Hepatocyte (in vitro differentiated cells): ENCODE results near the gene SPATA9. TPM values are rescaled to one million over a fixed set of nuclear protein-coding genes. Genes with fewer than 3 reads are reported as not detected.

Experiments
- DNase-seq: peaks from one replicate; pipeline ENCODE4 v3.0.0-alpha.2; 2016; ENCODE audit warnings: low spot score
- H2AFZ ChIP-seq: fragments of 200-600 bp; sonication (generic); 2 replicates; pipeline ENCODE4 v1.6.0; 2016; ENCODE audit warnings: antibody characterized with exemption, mild to moderate bottlenecking
- H3K27ac ChIP-seq: fragments of 200-600 bp; sonication (generic); 2 replicates; pipeline ENCODE4 v1.5.1; 2016; ENCODE audit warnings: mild to moderate bottlenecking
- H3K27me3 ChIP-seq: fragments of 200-600 bp; sonication (generic); 2 replicates; pipeline ENCODE4 v1.6.1; 2016
- H3K36me3 ChIP-seq: fragments of 200-600 bp; sonication (generic); replicated peaks from 2 replicates; pipeline ENCODE4 v1.5.1; 2016; ENCODE audit warnings: low read depth; ENCODE audit not compliant: insufficient read depth
- H3K4me1 ChIP-seq: fragments of 200-600 bp; sonication (generic); 2 replicates; pipeline ENCODE4 v1.5.1; 2016; ENCODE audit warnings: mild to moderate bottlenecking, moderate library complexity; ENCODE audit not compliant: insufficient read depth
- H3K4me2 ChIP-seq: fragments of 200-600 bp; sonication (generic); 2 replicates; pipeline ENCODE4 v1.6.0; 2016
- H3K4me3 ChIP-seq: fragments of 200-600 bp; sonication (generic); 2 replicates; pipeline ENCODE4 v1.5.1; 2016; ENCODE audit warnings: mild to moderate bottlenecking
- H3K79me2 ChIP-seq: fragments of 200-600 bp; sonication (generic); 2 replicates; pipeline ENCODE4 v1.6.0; 2017; ENCODE audit warnings: mild to moderate bottlenecking
- H3K9me2 ChIP-seq: fragments of 200-600 bp; sonication (generic); replicated peaks from 2 replicates; pipeline ENCODE4 v1.6.0; 2017; ENCODE audit warnings: mild to moderate bottlenecking; ENCODE audit not compliant: insufficient read depth
- H3K9me3 ChIP-seq: fragments of 200-600 bp; sonication (generic); 2 replicates; pipeline ENCODE4 v1.5.1; 2016; ENCODE audit warnings: low read depth, mild to moderate bottlenecking
- H4K20me1 ChIP-seq: fragments of 200-600 bp; sonication (generic); 2 replicates; pipeline ENCODE4 v1.6.0; 2016; ENCODE audit warnings: mild to moderate bottlenecking; ENCODE audit not compliant: insufficient read depth, poor library complexity, severe bottlenecking
- CTCF ChIP-seq: fragments of 200-600 bp; sonication (generic); IDR thresholded peaks from 2 replicates; pipeline ENCODE4 v1.5.1; 2016; ENCODE audit warnings: antibody characterized with exemption, mild to moderate bottlenecking; ENCODE audit not compliant: poor library complexity
- EZH2 ChIP-seq: fragments of 200-600 bp; sonication (generic); IDR thresholded peaks from 2 replicates; pipeline ENCODE4 v1.6.1; 2016; ENCODE audit warnings: antibody characterized with exemption, mild to moderate bottlenecking, borderline replicate concordance
- EZH2phosphoT487 ChIP-seq: fragments of 200-600 bp; sonication (generic); IDR thresholded peaks from one replicate; pipeline ENCODE4 v1.6.1; 2018; ENCODE audit warnings: antibody characterized with exemption, mild to moderate bottlenecking, low read depth, moderate library complexity; ENCODE audit not compliant: unreplicated experiment, severe bottlenecking
- WGBS: methylation state at CpG from one replicate; pipeline ENCODE4 v1.1.6; 2016; ENCODE audit warnings: low lambda C conversion rate; ENCODE audit errors: missing lambda C conversion rate; 5-methylcytosine and 5-hydroxymethylcytosine counted together
- polyA plus RNA-seq: library from polyadenylated mRNA; unstranded; fragments of >200 nt; fragmentation: Nextera tagmentation; extraction: Ambion mirVana; gene quantifications from 2 replicates; pipeline ENCODE4 v1.2.1, GENCODE V29; 2016
- total RNA-seq: library from RNA; depleted of rRNA; stranded (reverse); fragments of >200 nt; gene quantifications from 2 replicates; pipeline ENCODE4 v1.2.3, GENCODE V29; 2014

SPATA9 gene
- total and polyA plus RNA-seq, 2 experiments from 2014 or later: 0.33 to 1.2 TPM

- Histone ChIP-seq H3K36me3 (no peaks in the 10 kb centered on the region), H3K4me1 (no peaks in the 10 kb centered on the region), H3K4me2 (no peak overlapping the region), H3K27ac (no peak overlapping the region), H3K9me2 (no peaks in the 10 kb centered on the region), H3K27me3 (no peaks in the 10 kb centered on the region), H4K20me1 (no peaks in the 10 kb centered on the region), H3K4me3 (no peak overlapping the region), H2AFZ (no peak overlapping the region), H3K9me3 (no peaks in the 10 kb centered on the region), H3K79me2 (no peaks in the 10 kb centered on the region)
- no peak for DNase-seq
- 94% methylated on average over 3 of the region's 3 CpGs for WGBS
- TF ChIP-seq EZH2 (no peak), CTCF (no peak), EZH2phosphoT487 (no peak)
These were observed 71.4 kb downstream of the SPATA9 start for GRCh38 chr5:95611396-95611795.

- Histone ChIP-seq H3K9me3 (no peaks in the 10 kb centered on the region), H2AFZ (no peak overlapping the region), H3K4me3 (no peak overlapping the region), H3K4me2 (no peak overlapping the region), H3K9me2 (no peaks in the 10 kb centered on the region), H3K79me2 (no peaks in the 10 kb centered on the region), H3K4me1 (no peaks in the 10 kb centered on the region), H4K20me1 (no peaks in the 10 kb centered on the region), H3K36me3 (no peaks in the 10 kb centered on the region), H3K27ac (no peak overlapping the region), H3K27me3 (no peaks in the 10 kb centered on the region)
- no peak for DNase-seq
- WGBS: 84% methylated on average over 7 of the region's 7 CpGs
- no peak for TF ChIP-seq EZH2
- TF ChIP-seq EZH2phosphoT487: no peak
- no peak for TF ChIP-seq CTCF
These were observed 72.2 kb downstream of the SPATA9 start for GRCh38 chr5:95610546-95610945.

GRCh38 chr5:95609711-95610110, 73.1 kb downstream of the SPATA9 start:
- Histone ChIP-seq H3K4me1 (no peaks in the 10 kb centered on the region), H3K27ac (no peak overlapping the region), H3K36me3 (no peaks in the 10 kb centered on the region), H3K79me2 (no peaks in the 10 kb centered on the region), H4K20me1 (no peaks in the 10 kb centered on the region), H3K9me2 (no peaks in the 10 kb centered on the region), H2AFZ (no peak overlapping the region), H3K27me3 (no peaks in the 10 kb centered on the region), H3K4me2 (no peak overlapping the region), H3K4me3 (no peak overlapping the region), H3K9me3 (no peaks in the 10 kb centered on the region)
- DNase-seq: no peak
- 38% methylated on average over 3 of the region's 3 CpGs for WGBS
- no peak for TF ChIP-seq CTCF
- no peak for TF ChIP-seq EZH2phosphoT487
- TF ChIP-seq EZH2: no peak

Other genes with a start within 250 kb of the SPATA9 start
- 84.1 and 93.3 TPM in 2 replicates for gene SKIC3, start 128.0 kb downstream of the SPATA9 start, total RNA-seq
- 36.0 and 41.3 TPM in 2 replicates for gene SKIC3, start 128.0 kb downstream of the SPATA9 start, polyA plus RNA-seq
- gene ARSK, start 127.9 kb downstream of the SPATA9 start, total RNA-seq: 15.0 and 15.1 TPM in 2 replicates
- gene ARSK, start 127.9 kb downstream of the SPATA9 start, polyA plus RNA-seq: 12.8 and 13.3 TPM in 2 replicates
- gene GPR150, start 62.9 kb downstream of the SPATA9 start, total RNA-seq: 0.36 TPM in 1 of 2 replicates, not detected in the other
- 1.0 and 1.3 TPM in 2 replicates for gene GPR150, start 62.9 kb downstream of the SPATA9 start, polyA plus RNA-seq
- gene RFESD, start 36.2 kb downstream of the SPATA9 start, total RNA-seq: 1.6 and 3.6 TPM in 2 replicates
- 2.3 and 3.4 TPM in 2 replicates for gene RFESD, start 36.2 kb downstream of the SPATA9 start, polyA plus RNA-seq
- 126 and 162 TPM in 2 replicates for gene RHOBTB3, start 48.3 kb upstream of the SPATA9 start, total RNA-seq
- gene RHOBTB3, start 48.3 kb upstream of the SPATA9 start, polyA plus RNA-seq: 91.3 and 113 TPM in 2 replicates
- gene GLRX, start 139.7 kb upstream of the SPATA9 start, total RNA-seq: 57.8 and 79.1 TPM in 2 replicates
- gene GLRX, start 139.7 kb upstream of the SPATA9 start, polyA plus RNA-seq: 101 and 103 TPM in 2 replicates